ENCODE measurements around the gene NRP2.

Gene NRP2

GRCh38 chr2:205770577-205770976, 88.3 kb downstream of the NRP2 start:
- H3K4me3 ChIP-seq (replicated peaks in 1 of 2; ENCODE audit: low read depth in 2 of 2, low read length in 2 of 2): no peak overlapping the region
- TF ChIP-seq CTCF (IDR thresholded peaks at IDR 0.05; ENCODE audit: low read depth, low read length): no peak
- no peak for DNase-seq (ENCODE audit: low read depth in 2 of 2)

DNA sequence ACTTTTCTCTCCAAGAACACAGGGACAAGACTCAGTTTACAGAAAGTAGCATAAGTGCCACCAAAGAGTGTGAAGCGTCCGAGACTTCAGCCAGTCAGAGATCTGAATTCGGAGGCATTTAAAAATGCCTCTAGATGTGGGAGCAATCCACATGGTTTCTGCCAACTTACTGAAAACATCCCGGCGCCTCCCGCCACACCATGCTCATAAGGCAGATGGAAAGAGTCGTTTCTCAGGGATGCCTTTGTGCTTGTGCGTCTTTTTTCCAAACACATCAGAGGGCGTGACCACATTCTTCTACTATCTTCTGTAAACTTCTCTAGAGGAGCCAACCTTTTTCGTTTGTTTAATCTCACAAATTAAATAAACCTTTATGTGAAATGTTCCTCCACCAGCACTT, 88.7 kb downstream of the NRP2 start:
- TF ChIP-seq CTCF (IDR thresholded peaks at IDR 0.05; ENCODE audit: low read depth, low read length): no peak
- no peak overlapping the region for H3K4me3 ChIP-seq (replicated peaks in 1 of 2; ENCODE audit: low read depth in 2 of 2, low read length in 2 of 2)
- no peak for DNase-seq (ENCODE audit: low read depth in 2 of 2)

GRCh38 chr2:205771666-205772065, 89.4 kb downstream of the NRP2 start:
- no peak overlapping the region for H3K4me3 ChIP-seq (replicated peaks in 1 of 2; ENCODE audit: low read depth in 2 of 2, low read length in 2 of 2)
- no peak for TF ChIP-seq CTCF (IDR thresholded peaks at IDR 0.05; ENCODE audit: low read depth, low read length)
- DNase-seq (ENCODE audit: low read depth in 2 of 2): no peak

DNA sequence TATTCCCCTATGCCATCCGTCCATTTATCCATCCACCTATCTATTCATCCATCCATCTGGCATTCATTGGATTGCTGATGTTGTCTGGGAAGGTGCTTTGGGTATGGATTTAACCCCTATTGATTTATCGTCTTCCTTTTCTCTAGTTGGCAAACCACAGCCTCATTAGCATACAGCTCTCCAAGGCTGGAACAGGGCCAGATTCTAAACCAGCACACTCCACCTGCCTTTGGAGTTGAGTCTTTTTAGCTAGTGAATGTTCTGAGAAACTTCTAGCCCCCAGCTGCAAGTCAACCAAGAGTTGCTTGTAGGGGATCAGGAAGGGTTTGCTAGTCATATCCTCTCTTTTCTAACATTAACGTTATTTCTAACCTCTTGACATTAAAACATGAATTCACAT, 90.7 kb downstream of the NRP2 start:
- no peak for TF ChIP-seq CTCF (IDR thresholded peaks at IDR 0.05; ENCODE audit: low read depth, low read length)
- no peak for DNase-seq (ENCODE audit: low read depth in 2 of 2)
- no peak overlapping the region for H3K4me3 ChIP-seq (replicated peaks in 1 of 2; ENCODE audit: low read depth in 2 of 2, low read length in 2 of 2)

- DNase-seq (ENCODE audit: low read depth in 2 of 2): no peak
- TF ChIP-seq CTCF (IDR thresholded peaks at IDR 0.05; ENCODE audit: low read depth, low read length): no peak
- H3K4me3 ChIP-seq (replicated peaks in 1 of 2; ENCODE audit: low read depth in 2 of 2, low read length in 2 of 2): no peak overlapping the region
Measured at GRCh38 chr2:205773989-205774388, 91.7 kb downstream of the NRP2 start.

DNA sequence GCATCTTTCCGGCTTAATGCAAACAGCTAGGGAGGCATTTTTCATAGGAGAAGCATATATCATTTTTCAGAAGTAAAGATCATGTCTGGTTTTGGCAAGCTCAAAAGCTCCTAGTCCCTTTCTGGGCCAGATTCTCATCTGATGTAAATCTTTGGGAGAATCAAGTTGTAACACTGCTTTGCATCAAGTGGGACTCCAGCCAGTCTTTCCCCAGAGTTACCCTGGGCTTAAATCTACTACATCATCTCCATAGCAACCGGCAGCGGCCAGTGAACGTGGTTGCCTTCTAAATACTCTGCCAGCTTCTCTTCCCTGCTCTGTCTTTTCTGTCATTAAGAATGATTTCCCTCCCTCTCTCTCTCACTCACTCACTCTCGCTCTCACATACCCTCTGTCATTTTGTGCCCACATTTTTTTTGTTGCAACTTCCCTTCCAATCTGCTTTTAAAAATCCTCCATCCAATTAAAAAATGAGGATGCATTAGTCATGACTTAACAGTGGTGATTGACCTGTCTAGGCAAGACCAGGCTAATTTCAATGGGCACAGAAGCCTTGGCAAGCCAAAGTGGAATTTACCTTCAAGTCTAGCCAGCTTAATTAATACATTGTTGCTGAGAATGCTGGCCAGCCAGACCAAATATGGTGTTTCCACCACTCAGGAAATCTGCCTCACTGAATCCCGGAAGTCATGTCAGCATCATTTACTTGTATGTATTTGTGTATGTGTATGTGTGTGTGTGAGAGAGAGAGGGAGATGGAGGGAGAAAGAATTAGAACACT, 93.0 kb downstream of the NRP2 start:
- TF ChIP-seq CTCF (IDR thresholded peaks at IDR 0.05; ENCODE audit: low read depth, low read length): no peak
- peak; percentile 18 to 29 for DNase-seq (ENCODE audit: low read depth in 2 of 2)
- H3K4me3 ChIP-seq (replicated peaks in 1 of 2; ENCODE audit: low read depth in 2 of 2, low read length in 2 of 2): no peak overlapping the region

GRCh38 chr2:205776139-205776538, 93.8 kb downstream of the NRP2 start:
- DNase-seq (ENCODE audit: low read depth in 2 of 2): peak in 1 of 2 donors; percentile 50
- TF ChIP-seq CTCF (IDR thresholded peaks at IDR 0.05; ENCODE audit: low read depth, low read length): peak; percentile 61
- H3K4me3 ChIP-seq (replicated peaks in 1 of 2; ENCODE audit: low read depth in 2 of 2, low read length in 2 of 2): no peak overlapping the region

All from cardiac fibroblast (primary cell).